Ovary (tissue), 9 donors: ENCODE measurements around the gene GHITM. TPM values are rescaled to one million over a fixed set of nuclear protein-coding genes. Genes with fewer than 3 reads are reported as not detected.

Experiments
- DNase-seq, 5 donors: peaks; one replicate each; pipeline ENCODE4 v3.0.0-alpha.2; 2019 to 2020
- H3K27ac ChIP-seq, 2 donors: fragments of 200-600 bp; one replicate each; pipeline versions ENCODE4 v1.5.1 to v1.8.0; 2019 to 2022
- H3K27me3 ChIP-seq: fragments of 200-600 bp; one replicate; pipeline ENCODE4 v1.8.0; 2022
- H3K36me3 ChIP-seq: fragments of 200-600 bp; sonication (generic); one replicate; pipeline ENCODE4 v1.5.1; 2019
- H3K4me1 ChIP-seq: one replicate; pipeline ENCODE4 v1.8.1; 2013; ENCODE audit warnings: mild to moderate bottlenecking, moderate library complexity; ENCODE audit not compliant: insufficient read depth
- H3K4me3 ChIP-seq: fragments of 200-600 bp; sonication (generic); one replicate; pipeline ENCODE4 v1.5.1; 2017
- H3K9me3 ChIP-seq, 2 donors: fragments of 200-600 bp in 1 of 2; sonication (generic) in 1 of 2; one replicate each; pipeline versions ENCODE4 v1.5.1 to v1.8.1; 2013 to 2019; ENCODE audit warnings: mild to moderate bottlenecking in 1 of 2, moderate library complexity in 1 of 2
- EP300 ChIP-seq: sonication (generic); formaldehyde crosslinking; IDR thresholded peaks from one replicate; pipeline ENCODE4 v1.6.1; 2017; ENCODE audit warnings: antibody characterized with exemption
- POLR2A ChIP-seq: fragments of 450-650 bp; IDR thresholded peaks from one replicate; pipeline ENCODE4 v1.6.1; 2017; ENCODE audit warnings: antibody characterized with exemption, mild to moderate bottlenecking, moderate library complexity
- WGBS, 3 donors: extraction: QIAGEN DNeasy Blood & Tissue Kit in 1 of 3; methylation state at CpG; one replicate each; pipeline versions ENCODE4 v1.1.5 to v1.1.7; 2013 to 2017; 5-methylcytosine and 5-hydroxymethylcytosine counted together
- intact Hi-C, 4 donors: fragments of 100-400 bp; cut with DNase I; formaldehyde crosslinking; loops; one replicate each; pipeline versions ENCODE4 v1.11.0 to v1.15.1; 2022 to 2023
- polyA plus RNA-seq, 2 donors: library from polyadenylated mRNA; stranded (reverse); fragments of 200-250 nt in 1 of 2; fragments of 350-450 nt in 1 of 2; fragmentation: Illumina TruSeq in 1 of 2; extraction: RNeasy Lipid Tissue Mini Kit (QIAGEN cat#74804) in 1 of 2; gene quantifications; one replicate each; pipeline ENCODE4 v1.2.3, GENCODE V29; 2013 to 2014
- total RNA-seq, 7 donors: library from RNA; depleted of rRNA in 2 of 7; stranded (reverse); fragments of >200 nt in 2 of 7; fragmentation: NEBNext Ultra II Directional in 3 of 7; extraction: Animal tissue kit (Norgen Biotek cat#: 25700) in 3 of 7; gene quantifications; one replicate each; pipeline versions ENCODE4 v1.1.0 to v1.2.4, GENCODE V29; 2016 to 2023
- TF ChIP-seq, protein P1 (sequence below), 3 donors: fragments of 450-650 bp in 2 of 3; fragments of 200-600 bp in 1 of 3; IDR thresholded peaks; one replicate each; pipeline versions ENCODE4 v1.5.1 to v1.8.0; 2016 to 2022; ENCODE audit warnings: antibody characterized with exemption in 3 of 3, mild to moderate bottlenecking in 1 of 3
- donor health status: DM: no; HTN: no; CAD: no; lungs with moderate emphysema.
- donor health status: DM: no; HTN: no; CAD: no.
- donor health status: Bipolar disorder and iron deficiency.
- donor health status: DM: yes; HTN: yes; CAD: no.
- donor health status: DM: no; HTN: no; CAD: no.
- donor health status: DM: yes; HTN: yes; CAD: no.

The GHITM gene
- total and polyA plus RNA-seq, 9 donors: 82.5 to 190 (median 100) TPM

GRCh38 chr10:84126785-84127167, 12.5 kb upstream of the GHITM start:
- TF ChIP-seq POLR2A (no peak), EP300 (no peak)
- TF ChIP-seq, protein P1, sequence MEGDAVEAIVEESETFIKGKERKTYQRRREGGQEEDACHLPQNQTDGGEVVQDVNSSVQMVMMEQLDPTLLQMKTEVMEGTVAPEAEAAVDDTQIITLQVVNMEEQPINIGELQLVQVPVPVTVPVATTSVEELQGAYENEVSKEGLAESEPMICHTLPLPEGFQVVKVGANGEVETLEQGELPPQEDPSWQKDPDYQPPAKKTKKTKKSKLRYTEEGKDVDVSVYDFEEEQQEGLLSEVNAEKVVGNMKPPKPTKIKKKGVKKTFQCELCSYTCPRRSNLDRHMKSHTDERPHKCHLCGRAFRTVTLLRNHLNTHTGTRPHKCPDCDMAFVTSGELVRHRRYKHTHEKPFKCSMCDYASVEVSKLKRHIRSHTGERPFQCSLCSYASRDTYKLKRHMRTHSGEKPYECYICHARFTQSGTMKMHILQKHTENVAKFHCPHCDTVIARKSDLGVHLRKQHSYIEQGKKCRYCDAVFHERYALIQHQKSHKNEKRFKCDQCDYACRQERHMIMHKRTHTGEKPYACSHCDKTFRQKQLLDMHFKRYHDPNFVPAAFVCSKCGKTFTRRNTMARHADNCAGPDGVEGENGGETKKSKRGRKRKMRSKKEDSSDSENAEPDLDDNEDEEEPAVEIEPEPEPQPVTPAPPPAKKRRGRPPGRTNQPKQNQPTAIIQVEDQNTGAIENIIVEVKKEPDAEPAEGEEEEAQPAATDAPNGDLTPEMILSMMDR (IDR thresholded peaks at IDR 0.05): no peak
- Histone ChIP-seq H3K27ac (no peak overlapping the region), H3K4me1 (no peaks in the 10 kb centered on the region), H3K4me3 (no peak overlapping the region), H3K9me3 (no peaks in the 10 kb centered on the region), H3K36me3 (no peaks in the 10 kb centered on the region), H3K27me3 (no peaks in the 10 kb centered on the region)
- DNase-seq: no peak
- 73 to 86% (median 83%) methylated on average over 1 of the region's 1 CpG for WGBS, 3 donors
- intact Hi-C loops: no loop called here

DNA sequence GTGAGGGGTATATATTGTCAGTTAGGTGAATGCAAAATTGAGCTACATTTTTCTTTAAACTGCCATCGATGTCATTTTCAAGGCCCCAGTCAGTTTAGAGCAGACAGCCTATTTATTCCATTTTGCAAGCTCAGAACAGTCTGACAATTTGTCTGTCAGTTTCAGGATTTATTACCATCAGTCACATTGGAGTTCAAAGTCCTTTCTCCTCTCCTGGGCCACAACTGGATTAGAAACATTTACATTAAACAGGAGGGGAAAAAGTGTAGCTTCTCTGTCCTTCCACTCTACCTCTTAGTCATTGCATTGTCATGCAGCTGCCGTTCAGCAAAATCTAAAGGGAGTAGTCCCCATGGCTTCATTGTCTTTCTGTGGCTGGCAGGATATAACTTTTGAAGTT, 3.5 kb upstream of the GHITM start:
- intact Hi-C loops: no loop called here
- DNase-seq: no peak
- peaks cover 5% of the 10 kb centered on the region for H3K4me1 ChIP-seq
- WGBS, 3 donors: 73 to 83% (median 78%) methylated on average over 2 of the region's 2 CpGs
- TF ChIP-seq POLR2A (no peak), EP300 (no peak)
- TF ChIP-seq, protein P1 (IDR thresholded peaks at IDR 0.05): no peak
- H3K4me3 ChIP-seq: no peak overlapping the region
- no peaks in the 10 kb centered on the region for H3K36me3 ChIP-seq
- no peaks in the 10 kb centered on the region for H3K9me3 ChIP-seq
- H3K27ac ChIP-seq: no peak overlapping the region
- H3K27me3 ChIP-seq: no peaks in the 10 kb centered on the region

- no peaks in the 10 kb centered on the region for H3K27me3 ChIP-seq
- H3K4me1 ChIP-seq: peaks cover 5% of the 10 kb centered on the region
- intact Hi-C loops: no loop called here
- no peak overlapping the region for H3K4me3 ChIP-seq
- no peaks in the 10 kb centered on the region for H3K9me3 ChIP-seq
- no peak overlapping the region for H3K27ac ChIP-seq
- WGBS, 3 donors: 71 to 82% (median 82%) methylated on average over 2 of the region's 2 CpGs
- H3K36me3 ChIP-seq: no peaks in the 10 kb centered on the region
- no peak for DNase-seq
- TF ChIP-seq, protein P1 (IDR thresholded peaks at IDR 0.05): no peak
- TF ChIP-seq EP300: no peak
- no peak for TF ChIP-seq POLR2A
Observed at GRCh38 chr10:84137811-84138210, 1.5 kb upstream of the GHITM start.

GRCh38 chr10:84138478-84139125, 707 bp upstream of the GHITM start:
- DNase-seq: peak; percentile 11 to 51 (median 36)
- 66 to 71% (median 69%) methylated on average over 20 of the region's 20 CpGs for WGBS, 3 donors
- no peaks in the 10 kb centered on the region for H3K36me3 ChIP-seq
- no peak overlapping the region for H3K27ac ChIP-seq
- peaks cover 5% of the 10 kb centered on the region for H3K4me1 ChIP-seq
- peak overlapping the region; percentile 96 for H3K4me3 ChIP-seq
- intact Hi-C loops: no loop called here
- no peaks in the 10 kb centered on the region for H3K27me3 ChIP-seq
- no peak for TF ChIP-seq POLR2A
- no peak for TF ChIP-seq EP300
- TF ChIP-seq, protein P1 (IDR thresholded peaks at IDR 0.05): no peak
- H3K9me3 ChIP-seq: no peaks in the 10 kb centered on the region
